Right ventricle myocardium inferior (tissue), 1 donor: ENCODE measurements around the gene MYH9. TPM values are rescaled to one million over a fixed set of nuclear protein-coding genes. Genes with fewer than 3 reads are reported as not detected.
"Not testable (repeated sequence)": the region's sequence is repeated elsewhere in the genome, so short reads cannot be mapped to it uniquely, and the experiment has no call there.

Source experiments
- ATAC-seq: fragments of 200-7000 bp; cut with Tn5 transposase; one replicate; pipeline ENCODE4 v1.9.1; 2020; ENCODE audit warnings: mild to moderate bottlenecking, moderate library complexity
- DNase-seq: peaks from one replicate; pipeline ENCODE4 v3.0.0; 2021; ENCODE audit errors: missing footprints
- intact Hi-C: fragments of 100-400 bp; cut with DNase I; formaldehyde crosslinking; loops from one replicate; pipeline ENCODE4 v1.11.0; 2022
- total RNA-seq: library from RNA; stranded (reverse); fragmentation: NEBNext Ultra II Directional; extraction: Animal tissue kit (Norgen Biotek cat#: 25700); gene quantifications from one replicate; pipeline ENCODE4 v1.2.1, GENCODE V29; 2021
- donor health status: DM: no; HTN: yes; CAD: no; lungs with severe emphysema.

Gene MYH9
- total RNA-seq, 1 donor from 2014 or later = 180 TPM

GRCh38 chr22:36274531-36274930, 113.2 kb downstream of the MYH9 start:
- ATAC-seq (no peak), DNase-seq (no peak)
- intact Hi-C loops = no loop called here

GRCh38 chr22:36271951-36272350, 115.8 kb downstream of the MYH9 start:
- intact Hi-C loops, ATAC-seq, DNase-seq: not testable (repeated sequence)

- ATAC-seq = not testable (repeated sequence)
Measured at GRCh38 chr22:36271231-36271630, 116.5 kb downstream of the MYH9 start.

GRCh38 chr22:36267896-36268485, 119.8 kb downstream of the MYH9 start:
- ATAC-seq (no peak), DNase-seq (no peak)
- intact Hi-C loops = loop anchor here (5.0 kb wide), 1 partner anchor 121 kb away; no protein-coding TSS in a partner anchor

More at GRCh38 chr22:36271231-36271630, 116.5 kb downstream of the MYH9 start:
- intact Hi-C loops, DNase-seq: not testable (repeated sequence)

GRCh38 chr22:36267058-36267457, 120.7 kb downstream of the MYH9 start:
- DNase-seq (no peak), ATAC-seq (no peak)
- intact Hi-C loops = loop anchor here (5.0 kb wide), 1 partner anchor 120 kb away; no protein-coding TSS in a partner anchor

- DNase-seq, ATAC-seq, intact Hi-C loops: not testable (repeated sequence)
Measured at GRCh38 chr22:36263886-36264664, 123.7 kb downstream of the MYH9 start.

- ATAC-seq, DNase-seq, intact Hi-C loops: not testable (repeated sequence)
Measured at GRCh38 chr22:36263216-36263673, 124.5 kb downstream of the MYH9 start.

- DNase-seq, intact Hi-C loops, ATAC-seq: not testable (repeated sequence)
Measured at GRCh38 chr22:36262307-36262706, 125.5 kb downstream of the MYH9 start.

- intact Hi-C loops, DNase-seq, ATAC-seq: not testable (repeated sequence)
Measured at GRCh38 chr22:36261675-36262074, 126.1 kb downstream of the MYH9 start.

GRCh38 chr22:36259615-36260300, 128.0 kb downstream of the MYH9 start:
- intact Hi-C loops = no loop called here
- DNase-seq (no peak), ATAC-seq (no peak)

- ATAC-seq (peak; percentile 44), DNase-seq (no peak)
- intact Hi-C loops = no loop called here
Measured at GRCh38 chr22:36258701-36259614, 128.8 kb downstream of the MYH9 start.

GRCh38 chr22:36257948-36258670, 129.7 kb downstream of the MYH9 start:
- intact Hi-C loops = no loop called here
- DNase-seq = no peak
- ATAC-seq = no peak

- intact Hi-C loops = no loop called here
- ATAC-seq (no peak), DNase-seq (no peak)
Measured at GRCh38 chr22:36257308-36257707, 130.5 kb downstream of the MYH9 start.

GRCh38 chr22:36256478-36256877, 131.3 kb downstream of the MYH9 start:
- ATAC-seq = no peak
- DNase-seq = no peak
- intact Hi-C loops = no loop called here

GRCh38 chr22:36255572-36255971, 132.2 kb downstream of the MYH9 start:
- DNase-seq, ATAC-seq, intact Hi-C loops: not testable (repeated sequence)

- DNase-seq (no peak), ATAC-seq (peak; percentile 17)
- intact Hi-C loops = no loop called here
Measured at GRCh38 chr22:36253523-36254490, 134.0 kb downstream of the MYH9 start.
